ENCODE data around the gene TTC9C. TPM values are rescaled to one million over a fixed set of nuclear protein-coding genes. Genes with fewer than 3 reads are reported as not detected.
A peak's percentile ranks its signal among the peaks of the same experiment; 100 is the strongest.

Gene TTC9C
- total RNA-seq, 1 experiment from 2014 or later: 48.7 TPM

GRCh38 chr11:62705880-62706849 lies 22.1 kb upstream of the TTC9C start (continued):
- TF ChIP-seq, protein P1, sequence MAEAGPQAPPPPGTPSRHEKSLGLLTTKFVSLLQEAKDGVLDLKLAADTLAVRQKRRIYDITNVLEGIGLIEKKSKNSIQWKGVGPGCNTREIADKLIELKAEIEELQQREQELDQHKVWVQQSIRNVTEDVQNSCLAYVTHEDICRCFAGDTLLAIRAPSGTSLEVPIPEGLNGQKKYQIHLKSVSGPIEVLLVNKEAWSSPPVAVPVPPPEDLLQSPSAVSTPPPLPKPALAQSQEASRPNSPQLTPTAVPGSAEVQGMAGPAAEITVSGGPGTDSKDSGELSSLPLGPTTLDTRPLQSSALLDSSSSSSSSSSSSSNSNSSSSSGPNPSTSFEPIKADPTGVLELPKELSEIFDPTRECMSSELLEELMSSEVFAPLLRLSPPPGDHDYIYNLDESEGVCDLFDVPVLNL (CRISPR knock-in tag; IDR thresholded peaks at IDR 0.05; ENCODE audit: borderline replicate concordance, low read depth): no peak
- TF ChIP-seq ZNF263 (CRISPR knock-in tag; IDR thresholded peaks at IDR 0.05; ENCODE audit: low read depth): no peak
- no peak; the same call in 1 of the 2 replicates for TF ChIP-seq NFATC4 (CRISPR knock-in tag; IDR thresholded peaks at IDR 0.05)
- TF ChIP-seq ZNF671 (CRISPR knock-in tag; IDR thresholded peaks at IDR 0.05): no peak
- TF ChIP-seq, protein P2, sequence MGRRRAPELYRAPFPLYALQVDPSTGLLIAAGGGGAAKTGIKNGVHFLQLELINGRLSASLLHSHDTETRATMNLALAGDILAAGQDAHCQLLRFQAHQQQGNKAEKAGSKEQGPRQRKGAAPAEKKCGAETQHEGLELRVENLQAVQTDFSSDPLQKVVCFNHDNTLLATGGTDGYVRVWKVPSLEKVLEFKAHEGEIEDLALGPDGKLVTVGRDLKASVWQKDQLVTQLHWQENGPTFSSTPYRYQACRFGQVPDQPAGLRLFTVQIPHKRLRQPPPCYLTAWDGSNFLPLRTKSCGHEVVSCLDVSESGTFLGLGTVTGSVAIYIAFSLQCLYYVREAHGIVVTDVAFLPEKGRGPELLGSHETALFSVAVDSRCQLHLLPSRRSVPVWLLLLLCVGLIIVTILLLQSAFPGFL (CRISPR knock-in tag; IDR thresholded peaks at IDR 0.05; ENCODE audit: borderline replicate concordance): no peak
- TF ChIP-seq, protein P3, sequence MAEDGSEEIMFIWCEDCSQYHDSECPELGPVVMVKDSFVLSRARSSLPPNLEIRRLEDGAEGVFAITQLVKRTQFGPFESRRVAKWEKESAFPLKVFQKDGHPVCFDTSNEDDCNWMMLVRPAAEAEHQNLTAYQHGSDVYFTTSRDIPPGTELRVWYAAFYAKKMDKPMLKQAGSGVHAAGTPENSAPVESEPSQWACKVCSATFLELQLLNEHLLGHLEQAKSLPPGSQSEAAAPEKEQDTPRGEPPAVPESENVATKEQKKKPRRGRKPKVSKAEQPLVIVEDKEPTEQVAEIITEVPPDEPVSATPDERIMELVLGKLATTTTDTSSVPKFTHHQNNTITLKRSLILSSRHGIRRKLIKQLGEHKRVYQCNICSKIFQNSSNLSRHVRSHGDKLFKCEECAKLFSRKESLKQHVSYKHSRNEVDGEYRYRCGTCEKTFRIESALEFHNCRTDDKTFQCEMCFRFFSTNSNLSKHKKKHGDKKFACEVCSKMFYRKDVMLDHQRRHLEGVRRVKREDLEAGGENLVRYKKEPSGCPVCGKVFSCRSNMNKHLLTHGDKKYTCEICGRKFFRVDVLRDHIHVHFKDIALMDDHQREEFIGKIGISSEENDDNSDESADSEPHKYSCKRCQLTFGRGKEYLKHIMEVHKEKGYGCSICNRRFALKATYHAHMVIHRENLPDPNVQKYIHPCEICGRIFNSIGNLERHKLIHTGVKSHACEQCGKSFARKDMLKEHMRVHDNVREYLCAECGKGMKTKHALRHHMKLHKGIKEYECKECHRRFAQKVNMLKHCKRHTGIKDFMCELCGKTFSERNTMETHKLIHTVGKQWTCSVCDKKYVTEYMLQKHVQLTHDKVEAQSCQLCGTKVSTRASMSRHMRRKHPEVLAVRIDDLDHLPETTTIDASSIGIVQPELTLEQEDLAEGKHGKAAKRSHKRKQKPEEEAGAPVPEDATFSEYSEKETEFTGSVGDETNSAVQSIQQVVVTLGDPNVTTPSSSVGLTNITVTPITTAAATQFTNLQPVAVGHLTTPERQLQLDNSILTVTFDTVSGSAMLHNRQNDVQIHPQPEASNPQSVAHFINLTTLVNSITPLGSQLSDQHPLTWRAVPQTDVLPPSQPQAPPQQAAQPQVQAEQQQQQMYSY (CRISPR knock-in tag; IDR thresholded peaks at IDR 0.05): no peak
- TF ChIP-seq ZBTB21 (CRISPR knock-in tag; IDR thresholded peaks at IDR 0.05; ENCODE audit: borderline replicate concordance): no peak
- no peak for TF ChIP-seq JUN (CRISPR knock-in tag; IDR thresholded peaks at IDR 0.05)
- TF ChIP-seq GRHL2 (CRISPR knock-in tag; IDR thresholded peaks at IDR 0.05; ENCODE audit: insufficient replicate concordance, severe bottlenecking): no peak
- TF ChIP-seq ZBTB43 (CRISPR knock-in tag; IDR thresholded peaks at IDR 0.05): no peak
- 0 out of 2 replicates have a peak, but pooled peaks have one; percentile 14 for TF ChIP-seq FOXP1 (CRISPR knock-in tag; IDR thresholded peaks at IDR 0.05; ENCODE audit: borderline replicate concordance)
- no peak for TF ChIP-seq HMGXB4 (CRISPR knock-in tag; IDR thresholded peaks at IDR 0.05)
- no peak for TF ChIP-seq TEAD4 (CRISPR knock-in tag; IDR thresholded peaks at IDR 0.05)
- TF ChIP-seq, protein P4, sequence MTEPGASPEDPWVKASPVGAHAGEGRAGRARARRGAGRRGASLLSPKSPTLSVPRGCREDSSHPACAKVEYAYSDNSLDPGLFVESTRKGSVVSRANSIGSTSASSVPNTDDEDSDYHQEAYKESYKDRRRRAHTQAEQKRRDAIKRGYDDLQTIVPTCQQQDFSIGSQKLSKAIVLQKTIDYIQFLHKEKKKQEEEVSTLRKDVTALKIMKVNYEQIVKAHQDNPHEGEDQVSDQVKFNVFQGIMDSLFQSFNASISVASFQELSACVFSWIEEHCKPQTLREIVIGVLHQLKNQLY (CRISPR knock-in tag; IDR thresholded peaks at IDR 0.05): no peak
- TF ChIP-seq ZMAT4 (CRISPR knock-in tag; IDR thresholded peaks at IDR 0.05): no peak
- TF ChIP-seq CDX4 (CRISPR knock-in tag; IDR thresholded peaks at IDR 0.05; ENCODE audit: borderline replicate concordance): no peak
- no peak for TF ChIP-seq SOX15 (CRISPR knock-in tag; IDR thresholded peaks at IDR 0.05)
- TF ChIP-seq, protein P5, sequence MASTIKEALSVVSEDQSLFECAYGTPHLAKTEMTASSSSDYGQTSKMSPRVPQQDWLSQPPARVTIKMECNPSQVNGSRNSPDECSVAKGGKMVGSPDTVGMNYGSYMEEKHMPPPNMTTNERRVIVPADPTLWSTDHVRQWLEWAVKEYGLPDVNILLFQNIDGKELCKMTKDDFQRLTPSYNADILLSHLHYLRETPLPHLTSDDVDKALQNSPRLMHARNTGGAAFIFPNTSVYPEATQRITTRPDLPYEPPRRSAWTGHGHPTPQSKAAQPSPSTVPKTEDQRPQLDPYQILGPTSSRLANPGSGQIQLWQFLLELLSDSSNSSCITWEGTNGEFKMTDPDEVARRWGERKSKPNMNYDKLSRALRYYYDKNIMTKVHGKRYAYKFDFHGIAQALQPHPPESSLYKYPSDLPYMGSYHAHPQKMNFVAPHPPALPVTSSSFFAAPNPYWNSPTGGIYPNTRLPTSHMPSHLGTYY (CRISPR knock-in tag; IDR thresholded peaks at IDR 0.05): no peak
- peak; percentile 50; the same call in 1 of the 2 replicates for TF ChIP-seq ZNF416 (CRISPR knock-in tag; IDR thresholded peaks at IDR 0.05)
- TF ChIP-seq, protein P6, sequence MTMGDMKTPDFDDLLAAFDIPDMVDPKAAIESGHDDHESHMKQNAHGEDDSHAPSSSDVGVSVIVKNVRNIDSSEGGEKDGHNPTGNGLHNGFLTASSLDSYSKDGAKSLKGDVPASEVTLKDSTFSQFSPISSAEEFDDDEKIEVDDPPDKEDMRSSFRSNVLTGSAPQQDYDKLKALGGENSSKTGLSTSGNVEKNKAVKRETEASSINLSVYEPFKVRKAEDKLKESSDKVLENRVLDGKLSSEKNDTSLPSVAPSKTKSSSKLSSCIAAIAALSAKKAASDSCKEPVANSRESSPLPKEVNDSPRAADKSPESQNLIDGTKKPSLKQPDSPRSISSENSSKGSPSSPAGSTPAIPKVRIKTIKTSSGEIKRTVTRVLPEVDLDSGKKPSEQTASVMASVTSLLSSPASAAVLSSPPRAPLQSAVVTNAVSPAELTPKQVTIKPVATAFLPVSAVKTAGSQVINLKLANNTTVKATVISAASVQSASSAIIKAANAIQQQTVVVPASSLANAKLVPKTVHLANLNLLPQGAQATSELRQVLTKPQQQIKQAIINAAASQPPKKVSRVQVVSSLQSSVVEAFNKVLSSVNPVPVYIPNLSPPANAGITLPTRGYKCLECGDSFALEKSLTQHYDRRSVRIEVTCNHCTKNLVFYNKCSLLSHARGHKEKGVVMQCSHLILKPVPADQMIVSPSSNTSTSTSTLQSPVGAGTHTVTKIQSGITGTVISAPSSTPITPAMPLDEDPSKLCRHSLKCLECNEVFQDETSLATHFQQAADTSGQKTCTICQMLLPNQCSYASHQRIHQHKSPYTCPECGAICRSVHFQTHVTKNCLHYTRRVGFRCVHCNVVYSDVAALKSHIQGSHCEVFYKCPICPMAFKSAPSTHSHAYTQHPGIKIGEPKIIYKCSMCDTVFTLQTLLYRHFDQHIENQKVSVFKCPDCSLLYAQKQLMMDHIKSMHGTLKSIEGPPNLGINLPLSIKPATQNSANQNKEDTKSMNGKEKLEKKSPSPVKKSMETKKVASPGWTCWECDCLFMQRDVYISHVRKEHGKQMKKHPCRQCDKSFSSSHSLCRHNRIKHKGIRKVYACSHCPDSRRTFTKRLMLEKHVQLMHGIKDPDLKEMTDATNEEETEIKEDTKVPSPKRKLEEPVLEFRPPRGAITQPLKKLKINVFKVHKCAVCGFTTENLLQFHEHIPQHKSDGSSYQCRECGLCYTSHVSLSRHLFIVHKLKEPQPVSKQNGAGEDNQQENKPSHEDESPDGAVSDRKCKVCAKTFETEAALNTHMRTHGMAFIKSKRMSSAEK (CRISPR knock-in tag; IDR thresholded peaks at IDR 0.05; ENCODE audit: borderline replicate concordance): no peak
